A673 (cell line): ENCODE results near the gene MYL12A. TPM values are rescaled to one million over a fixed set of nuclear protein-coding genes. Genes with fewer than 3 reads are reported as not detected.

Experiments used
- BruUV-seq: library from RNA; stranded (reverse); fragments of 400-500 nt; replicated peaks from 2 replicates; lab custom pipeline; 2021; lab: Mats Ljungman, UMichigan
- CTCF ChIA-PET: fragments of 300-600 bp; sonication (Branson Sonifier 250); formaldehyde crosslinking; loops from one replicate; lab custom pipeline; 2022; ENCODE audit warnings: antibody characterized with exemption; lab: Charles Lee
- POLR2A ChIA-PET: fragments of 300-600 bp; sonication (Branson Sonifier 250); formaldehyde crosslinking; loops from one replicate; lab custom pipeline; 2022; ENCODE audit warnings: antibody characterized with exemption; ENCODE audit not compliant: low non-redundant PET; lab: Charles Lee
- DNase-seq: peaks from one replicate; pipeline ENCODE4 v3.0.0-alpha.2; 2015; ENCODE audit warnings: low spot score
- H3K27ac ChIP-seq: fragments of 200-600 bp; sonication (generic); 2 replicates; pipeline ENCODE4 v1.5.1; 2016; ENCODE audit warnings: mixed run types, low read depth, mild to moderate bottlenecking, mixed read lengths, antibody characterized with exemption, low read length; ENCODE audit not compliant: poor library complexity, severe bottlenecking
- H3K27me3 ChIP-seq: fragments of 200-600 bp; sonication (generic); replicated peaks from 2 replicates; pipeline ENCODE4 v1.6.1; 2017; ENCODE audit warnings: mixed run types, low read depth, mild to moderate bottlenecking, mixed read lengths, antibody characterized with exemption, low read length; ENCODE audit not compliant: insufficient read depth, poor library complexity
- H3K36me3 ChIP-seq: fragments of 200-600 bp; sonication (generic); 2 replicates; pipeline ENCODE4 v1.6.1; 2016; ENCODE audit warnings: mixed run types, mild to moderate bottlenecking, mixed read lengths, antibody characterized with exemption, low read length; ENCODE audit not compliant: insufficient read depth, poor library complexity, severe bottlenecking
- H3K4me1 ChIP-seq: fragments of 200-600 bp; sonication (generic); 2 replicates; pipeline ENCODE4 v1.6.1; 2017; ENCODE audit warnings: mixed run types, mild to moderate bottlenecking, mixed read lengths, antibody characterized with exemption, low read length; ENCODE audit not compliant: insufficient read depth, poor library complexity, severe bottlenecking
- H3K4me3 ChIP-seq: fragments of 200-600 bp; sonication (generic); 2 replicates; pipeline ENCODE4 v1.5.1; 2016; ENCODE audit warnings: low read depth, mixed run types, mild to moderate bottlenecking, mixed read lengths, low read length; ENCODE audit not compliant: poor library complexity, severe bottlenecking
- H3K9me3 ChIP-seq: fragments of 200-600 bp; sonication (generic); 2 replicates; pipeline ENCODE4 v1.6.1; 2016; ENCODE audit warnings: mixed run types, low read depth, mild to moderate bottlenecking, mixed read lengths, antibody characterized with exemption, low read length; ENCODE audit not compliant: poor library complexity, severe bottlenecking
- CTCF ChIP-seq: fragments of 300-800, 200-600 bp; sonication (generic); conservative IDR thresholded peaks from 2 replicates; pipeline ENCODE4 v1.5.1; 2017; ENCODE audit warnings: low read depth, mild to moderate bottlenecking, antibody characterized with exemption, low read length, moderate library complexity, mixed read lengths
- EZH2 ChIP-seq: fragments of 200-600 bp; sonication (generic); IDR thresholded peaks from 2 replicates; pipeline ENCODE4 v1.6.1; 2017; ENCODE audit warnings: borderline replicate concordance, low read depth, mild to moderate bottlenecking, mixed read lengths, antibody characterized with exemption, low read length; ENCODE audit not compliant: poor library complexity, severe bottlenecking
- intact Hi-C: fragments of 100-400 bp; cut with micrococcal nuclease; formaldehyde crosslinking; loops from one replicate; pipeline ENCODE4 v1.10.0; 2022; ENCODE audit not compliant: unreplicated experiment
- total RNA-seq: library from RNA; stranded (reverse); gene quantifications from 2 replicates; pipeline ENCODE4 v1.2.3, GENCODE V29; 2021

The MYL12A gene
- total RNA-seq, 1 experiment from 2014 or later, result 357 TPM

DNA sequence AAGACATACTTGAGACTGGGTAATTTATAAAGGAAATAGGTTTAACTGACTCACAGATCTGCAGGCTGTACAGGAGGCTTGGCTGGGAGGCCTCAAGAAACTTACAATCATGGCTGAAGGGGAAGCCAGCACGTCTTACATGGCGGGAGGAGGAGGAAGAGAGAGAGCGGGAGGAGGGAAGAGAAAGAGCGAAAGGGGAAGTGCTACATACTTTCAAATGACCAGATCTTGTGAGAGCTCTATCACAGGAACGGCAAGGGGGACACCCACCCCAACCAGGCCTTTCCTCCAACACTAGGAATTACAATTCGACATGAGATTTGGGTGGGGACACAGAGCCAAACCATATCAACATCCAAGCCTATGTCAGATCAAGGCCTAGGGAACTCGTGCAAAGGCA lies 38.6 kb downstream of the MYL12A start:
- no peaks in the 10 kb centered on the region for H3K27me3 ChIP-seq
- TF ChIP-seq EZH2, result no peak
- no peak for TF ChIP-seq CTCF
- peaks cover 14% of the 10 kb centered on the region for H3K9me3 ChIP-seq
- no peak overlapping the region for H3K4me3 ChIP-seq
- intact Hi-C loops, result no loop called here
- ChIA-PET CTCF (no interaction called here), POLR2A (no interaction called here)
- H3K36me3 ChIP-seq, result peaks cover 9% of the 10 kb centered on the region
- no TSS peak for BruUV-seq
- H3K27ac ChIP-seq, result peak overlapping the region; percentile 96
- DNase-seq, result no peak
- H3K4me1 ChIP-seq, result peaks cover 29% of the 10 kb centered on the region

DNA sequence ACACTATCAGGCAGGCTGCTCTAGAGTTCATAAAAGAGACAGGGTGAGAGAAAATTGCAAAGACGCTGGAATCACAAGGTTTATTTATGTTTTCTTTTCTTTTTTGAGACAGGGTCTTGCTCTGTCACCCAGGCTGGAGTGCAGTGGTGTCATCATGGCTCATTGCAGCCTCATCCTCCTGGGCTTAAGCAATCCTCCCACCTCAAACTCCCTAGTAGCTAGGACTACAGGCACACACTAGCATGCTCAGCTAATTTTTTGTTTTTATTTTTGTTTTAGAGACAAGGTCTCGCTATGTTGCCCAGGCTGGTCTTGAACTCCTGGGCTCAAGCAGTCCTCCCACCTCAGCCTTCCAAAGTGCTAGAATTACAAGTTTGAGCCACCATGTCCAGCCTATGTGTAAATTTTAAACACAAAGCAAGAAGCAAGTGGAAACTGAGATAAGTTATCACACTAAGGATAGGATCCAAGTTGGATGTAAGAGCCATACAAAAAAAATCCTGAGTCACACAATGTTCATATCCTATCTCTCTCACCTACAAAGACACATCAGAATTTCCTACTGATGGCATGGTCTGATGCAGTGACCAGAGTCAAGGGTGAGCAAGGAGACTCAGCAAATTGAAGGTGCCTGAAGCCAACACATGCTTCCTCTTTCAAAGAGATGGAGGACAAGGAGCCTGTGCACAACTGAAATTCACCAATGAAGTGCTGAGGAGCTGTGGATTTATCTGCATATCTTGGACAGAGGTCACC lies 45.8 kb downstream of the MYL12A start:
- DNase-seq, result no peak
- no peak overlapping the region for H3K4me3 ChIP-seq
- H3K27me3 ChIP-seq, result no peaks in the 10 kb centered on the region
- H3K36me3 ChIP-seq, result peaks cover 17% of the 10 kb centered on the region
- no peaks in the 10 kb centered on the region for H3K4me1 ChIP-seq
- intact Hi-C loops, result no loop called here
- H3K27ac ChIP-seq, result no peak overlapping the region
- TF ChIP-seq CTCF, result no peak
- TF ChIP-seq EZH2, result no peak
- ChIA-PET CTCF (no interaction called here), POLR2A (no interaction called here)
- peaks cover 23% of the 10 kb centered on the region for H3K9me3 ChIP-seq
- BruUV-seq, result no TSS peak

DNA sequence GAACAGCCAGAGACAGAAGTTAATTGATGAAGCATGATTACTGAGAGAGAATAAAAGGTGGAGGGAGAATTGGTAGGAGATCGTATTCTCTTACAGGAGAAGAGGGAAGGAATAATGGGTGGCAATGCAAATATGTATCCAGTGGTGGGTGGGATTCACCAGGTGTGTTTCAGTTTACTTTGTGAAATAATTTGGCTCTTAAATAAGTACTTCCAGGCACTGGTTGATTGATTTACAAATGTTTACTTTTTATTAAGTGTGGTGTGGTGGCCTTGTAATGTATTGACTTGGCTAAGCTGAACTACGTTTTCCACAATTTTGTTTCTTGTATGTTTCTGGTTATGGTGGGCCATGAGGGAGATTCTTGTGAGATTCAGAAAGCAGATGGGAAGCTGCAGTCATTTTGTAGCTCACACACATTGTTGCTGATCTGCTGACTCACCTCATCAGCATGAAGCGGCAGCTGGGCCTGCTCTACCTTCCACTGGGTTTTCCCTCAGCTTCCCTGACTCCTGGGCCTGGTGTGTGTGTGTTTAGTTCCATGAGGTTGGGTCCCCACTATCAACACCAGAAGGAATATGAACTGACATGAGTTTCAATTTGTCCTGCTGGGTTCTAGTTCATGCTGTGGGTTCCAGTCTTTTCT lies 47.0 kb downstream of the MYL12A start:
- Histone ChIP-seq H3K36me3 (peaks cover 12% of the 10 kb centered on the region), H3K27me3 (no peaks in the 10 kb centered on the region), H3K27ac (no peak overlapping the region), H3K9me3 (peaks cover 28% of the 10 kb centered on the region), H3K4me1 (no peaks in the 10 kb centered on the region), H3K4me3 (no peak overlapping the region)
- no peak for DNase-seq
- TF ChIP-seq EZH2 (no peak), CTCF (no peak)
- POLR2A ChIA-PET, result no interaction called here
- BruUV-seq, result no TSS peak
- CTCF ChIA-PET, result no interaction called here
- intact Hi-C loops, result loop anchor here (5.0 kb wide), 2 partner anchors 88 to 293 kb away; no protein-coding TSS in a partner anchor
